ENCODE results near the gene PLEKHA8.

DNA sequence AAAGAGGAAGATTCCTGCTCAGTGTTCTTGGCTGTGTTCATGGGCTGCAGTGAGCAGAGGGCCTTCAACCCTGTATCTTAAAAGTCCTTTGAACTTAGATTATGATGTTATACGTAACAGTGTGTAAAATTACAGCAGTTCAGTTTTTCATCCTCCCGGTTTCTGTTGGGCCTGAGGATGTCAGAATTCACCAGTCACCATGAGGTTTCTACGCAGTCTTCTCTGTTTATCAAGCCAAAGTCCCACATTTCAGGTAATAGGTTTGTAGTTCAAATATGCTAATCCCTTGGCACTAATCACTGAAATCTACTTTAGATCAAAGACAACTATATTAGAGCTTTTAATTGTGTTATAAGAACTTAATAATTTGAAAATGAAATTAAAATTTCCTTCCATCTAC is 24.9 kb downstream of the PLEKHA8 start:
- no peak for TF ChIP-seq TAF1 (IDR thresholded peaks at IDR 0.05; ENCODE audit: borderline replicate concordance, insufficient read depth, low read length)
- TF ChIP-seq, protein P1, sequence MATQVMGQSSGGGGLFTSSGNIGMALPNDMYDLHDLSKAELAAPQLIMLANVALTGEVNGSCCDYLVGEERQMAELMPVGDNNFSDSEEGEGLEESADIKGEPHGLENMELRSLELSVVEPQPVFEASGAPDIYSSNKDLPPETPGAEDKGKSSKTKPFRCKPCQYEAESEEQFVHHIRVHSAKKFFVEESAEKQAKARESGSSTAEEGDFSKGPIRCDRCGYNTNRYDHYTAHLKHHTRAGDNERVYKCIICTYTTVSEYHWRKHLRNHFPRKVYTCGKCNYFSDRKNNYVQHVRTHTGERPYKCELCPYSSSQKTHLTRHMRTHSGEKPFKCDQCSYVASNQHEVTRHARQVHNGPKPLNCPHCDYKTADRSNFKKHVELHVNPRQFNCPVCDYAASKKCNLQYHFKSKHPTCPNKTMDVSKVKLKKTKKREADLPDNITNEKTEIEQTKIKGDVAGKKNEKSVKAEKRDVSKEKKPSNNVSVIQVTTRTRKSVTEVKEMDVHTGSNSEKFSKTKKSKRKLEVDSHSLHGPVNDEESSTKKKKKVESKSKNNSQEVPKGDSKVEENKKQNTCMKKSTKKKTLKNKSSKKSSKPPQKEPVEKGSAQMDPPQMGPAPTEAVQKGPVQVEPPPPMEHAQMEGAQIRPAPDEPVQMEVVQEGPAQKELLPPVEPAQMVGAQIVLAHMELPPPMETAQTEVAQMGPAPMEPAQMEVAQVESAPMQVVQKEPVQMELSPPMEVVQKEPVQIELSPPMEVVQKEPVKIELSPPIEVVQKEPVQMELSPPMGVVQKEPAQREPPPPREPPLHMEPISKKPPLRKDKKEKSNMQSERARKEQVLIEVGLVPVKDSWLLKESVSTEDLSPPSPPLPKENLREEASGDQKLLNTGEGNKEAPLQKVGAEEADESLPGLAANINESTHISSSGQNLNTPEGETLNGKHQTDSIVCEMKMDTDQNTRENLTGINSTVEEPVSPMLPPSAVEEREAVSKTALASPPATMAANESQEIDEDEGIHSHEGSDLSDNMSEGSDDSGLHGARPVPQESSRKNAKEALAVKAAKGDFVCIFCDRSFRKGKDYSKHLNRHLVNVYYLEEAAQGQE (IDR thresholded peaks at IDR 0.05; ENCODE audit: insufficient read depth in 1 of 2, low read depth in 2 of 2, low read length in 2 of 2): no peak
